IPS-20b (cell line): ENCODE results near the gene AGFG2.
"Not testable (repeated sequence)": the region's sequence is repeated elsewhere in the genome, so short reads cannot be mapped to it uniquely, and the experiment has no call there.

Experiments used
- H3K27ac ChIP-seq: one replicate; pipeline ENCODE4 v1.5.1; 2013; ENCODE audit warnings: low read length
- H3K27me3 ChIP-seq: 2 replicates; pipeline ENCODE4 v1.6.1; 2013; ENCODE audit warnings: mild to moderate bottlenecking, low read length, inconsistent platforms; ENCODE audit not compliant: insufficient read depth
- H3K36me3 ChIP-seq: 2 replicates; pipeline ENCODE4 v1.6.1; 2013; ENCODE audit warnings: low read depth, mild to moderate bottlenecking, inconsistent platforms, low read length, moderate library complexity; ENCODE audit not compliant: insufficient read depth
- H3K4me1 ChIP-seq: 2 replicates; pipeline ENCODE4 v1.6.1; 2013; ENCODE audit warnings: mild to moderate bottlenecking, control low read depth, inconsistent platforms, low read length, moderate library complexity; ENCODE audit not compliant: insufficient read depth
- H3K4me3 ChIP-seq: 2 replicates; pipeline ENCODE4 v1.5.1; 2013; ENCODE audit warnings: mild to moderate bottlenecking, low read length, inconsistent platforms
- H3K9ac ChIP-seq: 2 replicates; pipeline ENCODE4 v1.6.1; 2013; ENCODE audit warnings: low read depth, mild to moderate bottlenecking, inconsistent platforms, low read length, moderate library complexity
- H3K9me3 ChIP-seq: 2 replicates; pipeline ENCODE4 v1.6.1; 2013; ENCODE audit warnings: mild to moderate bottlenecking, low read depth, low read length, inconsistent platforms; ENCODE audit not compliant: insufficient read depth

The AGFG2 gene, protein sequence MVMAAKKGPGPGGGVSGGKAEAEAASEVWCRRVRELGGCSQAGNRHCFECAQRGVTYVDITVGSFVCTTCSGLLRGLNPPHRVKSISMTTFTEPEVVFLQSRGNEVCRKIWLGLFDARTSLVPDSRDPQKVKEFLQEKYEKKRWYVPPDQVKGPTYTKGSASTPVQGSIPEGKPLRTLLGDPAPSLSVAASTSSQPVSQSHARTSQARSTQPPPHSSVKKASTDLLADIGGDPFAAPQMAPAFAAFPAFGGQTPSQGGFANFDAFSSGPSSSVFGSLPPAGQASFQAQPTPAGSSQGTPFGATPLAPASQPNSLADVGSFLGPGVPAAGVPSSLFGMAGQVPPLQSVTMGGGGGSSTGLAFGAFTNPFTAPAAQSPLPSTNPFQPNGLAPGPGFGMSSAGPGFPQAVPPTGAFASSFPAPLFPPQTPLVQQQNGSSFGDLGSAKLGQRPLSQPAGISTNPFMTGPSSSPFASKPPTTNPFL

GRCh38 chr7:100538654-100539435, at the start of gene AGFG2:
TSS of gene AGFG2 (plus strand) at chr7:100539203. CDS start at chr7:100539347, 144 bp downstream.
- no peak within 1 kb of the TSS for H3K27ac ChIP-seq
- peak within 1 kb of the TSS; percentile 63; the same call in 1 of the 2 replicates for H3K9ac ChIP-seq
- H3K27me3 ChIP-seq: peaks cover 19% of the 10 kb centered on the region
- no peaks in the 10 kb centered on the region for H3K9me3 ChIP-seq
- peak within 1 kb of the TSS; percentile 80 for H3K4me3 ChIP-seq
- H3K36me3 ChIP-seq: no peaks in the 10 kb centered on the region
- peaks cover 28% of the 10 kb centered on the region for H3K4me1 ChIP-seq

- peak overlapping the region; percentile 30 for H3K27ac ChIP-seq
- peak overlapping the region; percentile 15; the same call in 1 of the 2 replicates for H3K4me3 ChIP-seq
- H3K4me1 ChIP-seq: peaks cover 8% of the 10 kb centered on the region; the same call in 1 of the 2 replicates
- no peaks in the 10 kb centered on the region for H3K9me3 ChIP-seq
- no peak overlapping the region for H3K9ac ChIP-seq
- no peaks in the 10 kb centered on the region for H3K36me3 ChIP-seq
- H3K27me3 ChIP-seq: peaks cover 18% of the 10 kb centered on the region
Measured at GRCh38 chr7:100489824-100490223, 49.2 kb upstream of the AGFG2 start.

DNA sequence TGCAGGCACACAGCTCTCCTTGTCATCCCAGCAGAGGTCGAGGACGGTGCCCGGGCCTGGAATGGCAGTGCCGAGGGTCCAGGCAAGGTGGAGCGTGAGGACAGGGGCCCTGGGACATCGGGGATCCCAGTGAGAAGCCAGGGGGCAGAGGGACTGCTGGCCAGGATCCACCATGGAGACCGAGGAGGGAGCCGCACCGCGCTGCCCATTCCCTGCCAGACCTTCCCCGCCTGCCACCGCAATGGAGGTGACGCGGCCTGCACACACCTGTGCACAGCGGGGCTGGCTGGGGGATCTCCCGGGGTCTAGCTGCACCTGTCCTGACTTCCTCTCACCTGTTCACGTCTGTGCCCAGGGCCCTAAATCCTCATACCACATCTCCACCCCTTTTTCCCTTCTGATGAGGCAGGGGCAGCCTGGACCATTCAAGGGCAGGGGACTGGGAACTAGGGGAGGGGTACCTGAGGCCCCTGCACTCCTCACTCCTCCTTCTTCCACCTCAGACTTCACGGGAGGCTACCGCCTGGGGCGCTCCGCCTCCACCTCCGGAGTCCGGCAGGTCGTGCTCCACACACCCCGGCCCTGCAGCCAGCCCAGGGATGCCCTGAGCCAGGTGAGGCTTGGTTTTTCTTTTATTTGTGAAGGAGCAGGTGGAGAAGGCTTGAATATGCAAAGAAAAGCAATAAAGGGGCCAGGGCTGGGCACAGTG, 48.4 kb upstream of the AGFG2 start:
- H3K9ac ChIP-seq: no peak overlapping the region

DNA sequence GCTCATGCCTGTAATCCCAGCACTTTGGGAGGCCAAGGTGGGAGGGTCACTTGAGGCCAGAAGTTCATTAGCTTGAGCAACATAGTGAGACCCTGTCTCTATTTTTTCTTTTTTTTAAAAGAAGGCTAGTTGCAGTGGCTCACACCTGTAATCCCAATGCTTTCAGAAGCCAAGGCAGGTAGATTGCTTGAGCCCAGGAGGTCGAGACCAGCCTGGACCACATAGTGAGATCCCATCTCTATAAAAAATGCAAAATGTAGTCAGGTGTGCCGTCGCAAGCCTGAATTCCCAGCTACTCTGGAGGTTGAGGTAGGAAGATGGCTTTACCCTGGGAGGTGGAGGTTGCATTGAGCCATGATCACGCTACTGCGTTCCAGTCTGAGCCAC, 47.8 kb upstream of the AGFG2 start:
- Histone ChIP-seq H3K27me3 (peaks cover 18% of the 10 kb centered on the region), H3K36me3 (no peaks in the 10 kb centered on the region), H3K9me3 (no peaks in the 10 kb centered on the region), H3K4me1 (peaks cover 4% of the 10 kb centered on the region; the same call in 1 of the 2 replicates), H3K9ac (no peak overlapping the region), H3K27ac (no peak overlapping the region), H3K4me3 (no peak overlapping the region)

More for the DNA sequence above, 48.4 kb upstream of the AGFG2 start:
- H3K36me3 ChIP-seq: no peaks in the 10 kb centered on the region
- H3K9me3 ChIP-seq: no peaks in the 10 kb centered on the region
- peak overlapping the region; percentile 15; the same call in 1 of the 2 replicates for H3K4me3 ChIP-seq
- H3K27me3 ChIP-seq: peaks cover 18% of the 10 kb centered on the region
- H3K27ac ChIP-seq: peak overlapping the region; percentile 30
- H3K4me1 ChIP-seq: peaks cover 4% of the 10 kb centered on the region; the same call in 1 of the 2 replicates

DNA sequence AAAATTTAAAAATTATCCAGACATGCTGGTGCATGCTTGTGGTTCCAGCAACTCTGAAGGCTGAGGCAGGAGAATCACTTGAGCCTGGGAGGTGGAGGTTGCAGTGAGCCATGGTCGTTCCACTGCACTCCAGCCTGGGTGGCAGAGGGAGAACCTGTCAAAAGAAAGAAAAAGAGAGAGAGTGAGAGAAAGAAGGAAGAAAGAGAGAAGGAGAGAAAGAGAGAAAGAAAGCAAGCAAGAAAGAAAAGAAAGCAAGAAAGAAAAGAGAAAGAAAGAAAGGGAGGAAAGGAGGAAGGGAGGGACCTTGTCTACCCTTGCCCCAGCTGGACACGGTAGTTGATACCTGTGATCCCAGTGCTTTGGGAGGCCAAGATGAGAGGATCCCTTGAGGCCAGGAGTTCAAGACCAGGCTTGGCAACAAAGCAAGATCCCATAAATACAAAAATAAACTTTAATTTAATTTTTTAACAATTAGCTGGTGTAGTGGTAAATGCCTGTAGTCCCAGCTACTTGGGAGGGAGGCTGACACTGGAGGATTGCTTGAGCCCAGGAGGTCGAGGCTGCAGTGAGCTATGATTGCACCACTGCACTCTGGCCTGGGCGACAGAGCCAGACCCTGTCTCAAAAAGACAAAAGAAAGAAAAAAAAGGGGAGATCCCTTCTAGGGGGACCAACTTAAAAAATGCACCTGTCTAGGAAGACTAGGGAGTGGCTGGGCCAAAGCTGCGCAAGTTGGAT, 46.1 kb upstream of the AGFG2 start:
- Histone ChIP-seq H3K4me3 (peak overlapping the region; percentile 69; the same call in 1 of the 2 replicates), H3K9ac (peak overlapping the region; percentile 21; the same call in 1 of the 2 replicates), H3K27me3 (peaks cover 18% of the 10 kb centered on the region)

DNA sequence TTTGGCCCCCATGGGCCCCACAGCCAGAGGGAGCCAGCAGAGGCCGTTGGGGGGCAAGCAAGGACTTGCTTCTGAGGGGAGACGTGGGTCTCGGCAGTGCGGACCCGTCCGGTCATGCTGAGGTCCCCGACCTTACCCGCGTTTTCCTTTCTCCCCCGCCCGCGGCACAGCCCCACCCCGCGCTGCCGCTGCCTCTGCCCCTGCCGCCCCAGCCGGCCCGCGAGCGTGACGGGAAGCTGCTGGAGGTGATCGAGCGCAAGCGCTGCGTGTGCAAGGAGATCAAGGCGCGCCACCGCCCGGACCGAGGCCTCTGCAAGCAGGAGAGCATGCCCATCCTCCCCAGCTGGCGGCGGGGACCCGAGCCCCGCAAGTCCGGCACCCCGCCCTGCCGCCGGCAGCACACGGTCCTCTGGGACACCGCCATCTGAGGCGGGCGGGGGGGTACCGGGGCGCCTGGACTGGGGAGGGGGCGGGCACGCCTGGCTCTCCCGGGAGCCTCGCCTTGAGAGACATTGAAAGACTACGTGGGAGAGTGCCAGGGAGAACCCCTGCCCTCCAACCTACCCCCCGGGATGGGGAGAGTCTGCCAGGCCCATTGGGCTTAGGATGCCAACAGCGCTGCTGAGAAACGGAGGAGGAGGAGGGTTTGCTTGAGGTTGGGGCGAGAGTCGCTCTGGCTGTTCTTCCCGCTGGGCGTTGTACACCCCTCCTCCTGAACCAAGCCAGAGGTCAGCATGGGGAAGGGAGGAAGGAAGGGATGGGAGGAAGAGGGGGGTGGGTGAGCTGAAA, 45.3 kb upstream of the AGFG2 start:
- no peaks in the 10 kb centered on the region for H3K9me3 ChIP-seq
- H3K4me3 ChIP-seq: peak overlapping the region; percentile 69; the same call in 1 of the 2 replicates
- H3K9ac ChIP-seq: peak overlapping the region; percentile 21; the same call in 1 of the 2 replicates
- no peak overlapping the region for H3K27ac ChIP-seq
- peaks cover 4% of the 10 kb centered on the region; the same call in 1 of the 2 replicates for H3K4me1 ChIP-seq
- H3K36me3 ChIP-seq: no peaks in the 10 kb centered on the region
- H3K27me3 ChIP-seq: peaks cover 18% of the 10 kb centered on the region

More for the DNA sequence above, 46.1 kb upstream of the AGFG2 start:
- peaks cover 4% of the 10 kb centered on the region; the same call in 1 of the 2 replicates for H3K4me1 ChIP-seq
- no peaks in the 10 kb centered on the region for H3K9me3 ChIP-seq
- H3K27ac ChIP-seq: no peak overlapping the region
- H3K36me3 ChIP-seq: no peaks in the 10 kb centered on the region

- no peaks in the 10 kb centered on the region for H3K36me3 ChIP-seq
- H3K27ac ChIP-seq: no peak overlapping the region
- no peak overlapping the region for H3K9ac ChIP-seq
- H3K9me3 ChIP-seq: no peaks in the 10 kb centered on the region
- H3K4me1 ChIP-seq: no peaks in the 10 kb centered on the region
- H3K27me3 ChIP-seq: peaks cover 18% of the 10 kb centered on the region
- no peak overlapping the region for H3K4me3 ChIP-seq
Measured at GRCh38 chr7:100496509-100496908, 42.5 kb upstream of the AGFG2 start.

- not testable (repeated sequence) for H3K27me3 ChIP-seq, H3K4me3 ChIP-seq, H3K9me3 ChIP-seq
Measured at GRCh38 chr7:100500743-100501142, 38.3 kb upstream of the AGFG2 start.

GRCh38 chr7:100504031-100504430, 35.0 kb upstream of the AGFG2 start:
- H3K9me3 ChIP-seq, H3K36me3 ChIP-seq, H3K9ac ChIP-seq, H3K4me1 ChIP-seq, H3K27ac ChIP-seq, H3K27me3 ChIP-seq, H3K4me3 ChIP-seq: not testable (repeated sequence)

More at GRCh38 chr7:100500743-100501142, 38.3 kb upstream of the AGFG2 start:
- not testable (repeated sequence) for H3K4me1 ChIP-seq, H3K27ac ChIP-seq, H3K9ac ChIP-seq, H3K36me3 ChIP-seq

- H3K27ac ChIP-seq: no peak overlapping the region
- no peak overlapping the region for H3K4me3 ChIP-seq
- H3K9ac ChIP-seq: no peak overlapping the region
- no peaks in the 10 kb centered on the region for H3K9me3 ChIP-seq
- no peaks in the 10 kb centered on the region for H3K36me3 ChIP-seq
- H3K4me1 ChIP-seq: no peaks in the 10 kb centered on the region
- H3K27me3 ChIP-seq: no peaks in the 10 kb centered on the region
Measured at GRCh38 chr7:100504887-100505611, 34.0 kb upstream of the AGFG2 start.
